Measurements from ENCODE around the gene CCDC85C. TPM values are rescaled to one million over a fixed set of nuclear protein-coding genes. Genes with fewer than 3 reads are reported as not detected.

Gene CCDC85C
- total and polyA plus RNA-seq, 2 experiments from 2014 or later: 4.5 to 24.9 TPM

DNA sequence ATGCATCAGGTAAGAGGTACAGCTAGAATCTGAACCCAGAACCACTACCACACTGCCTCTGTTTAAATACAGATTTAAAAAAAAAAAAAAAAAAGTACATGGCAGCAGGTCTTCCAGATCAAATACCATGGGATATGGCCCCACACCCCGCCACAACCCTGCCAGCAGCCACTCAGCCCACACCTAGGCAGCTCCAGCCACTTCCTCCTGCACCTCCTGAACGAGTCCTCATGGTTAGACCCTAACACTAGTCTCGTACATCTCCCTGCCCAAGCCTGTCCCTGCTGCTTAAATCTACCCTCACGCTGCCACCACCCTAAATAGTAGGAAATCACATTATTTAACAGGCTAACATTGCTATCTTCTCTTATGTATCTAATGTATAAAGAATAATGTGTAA lies 135.9 kb downstream of the CCDC85C start:
- DNase-seq (ENCODE audit: low spot score) (no peak), ATAC-seq (no peak)
- H3K9me3 Mint-ChIP-seq: no peaks in the 10 kb centered on the region
- no peak overlapping the region for H3K27ac Mint-ChIP-seq
- no peak overlapping the region for H3K4me3 Mint-ChIP-seq
- H3K27ac ChIP-seq (ENCODE audit: low read depth): no peak overlapping the region
- no peaks in the 10 kb centered on the region for H3K27me3 ChIP-seq (ENCODE audit: insufficient read depth)
- TF ChIP-seq STAT1 (IDR thresholded peaks at IDR 0.05; ENCODE audit: unreplicated experiment): no peak
- TF ChIP-seq, protein P1, sequence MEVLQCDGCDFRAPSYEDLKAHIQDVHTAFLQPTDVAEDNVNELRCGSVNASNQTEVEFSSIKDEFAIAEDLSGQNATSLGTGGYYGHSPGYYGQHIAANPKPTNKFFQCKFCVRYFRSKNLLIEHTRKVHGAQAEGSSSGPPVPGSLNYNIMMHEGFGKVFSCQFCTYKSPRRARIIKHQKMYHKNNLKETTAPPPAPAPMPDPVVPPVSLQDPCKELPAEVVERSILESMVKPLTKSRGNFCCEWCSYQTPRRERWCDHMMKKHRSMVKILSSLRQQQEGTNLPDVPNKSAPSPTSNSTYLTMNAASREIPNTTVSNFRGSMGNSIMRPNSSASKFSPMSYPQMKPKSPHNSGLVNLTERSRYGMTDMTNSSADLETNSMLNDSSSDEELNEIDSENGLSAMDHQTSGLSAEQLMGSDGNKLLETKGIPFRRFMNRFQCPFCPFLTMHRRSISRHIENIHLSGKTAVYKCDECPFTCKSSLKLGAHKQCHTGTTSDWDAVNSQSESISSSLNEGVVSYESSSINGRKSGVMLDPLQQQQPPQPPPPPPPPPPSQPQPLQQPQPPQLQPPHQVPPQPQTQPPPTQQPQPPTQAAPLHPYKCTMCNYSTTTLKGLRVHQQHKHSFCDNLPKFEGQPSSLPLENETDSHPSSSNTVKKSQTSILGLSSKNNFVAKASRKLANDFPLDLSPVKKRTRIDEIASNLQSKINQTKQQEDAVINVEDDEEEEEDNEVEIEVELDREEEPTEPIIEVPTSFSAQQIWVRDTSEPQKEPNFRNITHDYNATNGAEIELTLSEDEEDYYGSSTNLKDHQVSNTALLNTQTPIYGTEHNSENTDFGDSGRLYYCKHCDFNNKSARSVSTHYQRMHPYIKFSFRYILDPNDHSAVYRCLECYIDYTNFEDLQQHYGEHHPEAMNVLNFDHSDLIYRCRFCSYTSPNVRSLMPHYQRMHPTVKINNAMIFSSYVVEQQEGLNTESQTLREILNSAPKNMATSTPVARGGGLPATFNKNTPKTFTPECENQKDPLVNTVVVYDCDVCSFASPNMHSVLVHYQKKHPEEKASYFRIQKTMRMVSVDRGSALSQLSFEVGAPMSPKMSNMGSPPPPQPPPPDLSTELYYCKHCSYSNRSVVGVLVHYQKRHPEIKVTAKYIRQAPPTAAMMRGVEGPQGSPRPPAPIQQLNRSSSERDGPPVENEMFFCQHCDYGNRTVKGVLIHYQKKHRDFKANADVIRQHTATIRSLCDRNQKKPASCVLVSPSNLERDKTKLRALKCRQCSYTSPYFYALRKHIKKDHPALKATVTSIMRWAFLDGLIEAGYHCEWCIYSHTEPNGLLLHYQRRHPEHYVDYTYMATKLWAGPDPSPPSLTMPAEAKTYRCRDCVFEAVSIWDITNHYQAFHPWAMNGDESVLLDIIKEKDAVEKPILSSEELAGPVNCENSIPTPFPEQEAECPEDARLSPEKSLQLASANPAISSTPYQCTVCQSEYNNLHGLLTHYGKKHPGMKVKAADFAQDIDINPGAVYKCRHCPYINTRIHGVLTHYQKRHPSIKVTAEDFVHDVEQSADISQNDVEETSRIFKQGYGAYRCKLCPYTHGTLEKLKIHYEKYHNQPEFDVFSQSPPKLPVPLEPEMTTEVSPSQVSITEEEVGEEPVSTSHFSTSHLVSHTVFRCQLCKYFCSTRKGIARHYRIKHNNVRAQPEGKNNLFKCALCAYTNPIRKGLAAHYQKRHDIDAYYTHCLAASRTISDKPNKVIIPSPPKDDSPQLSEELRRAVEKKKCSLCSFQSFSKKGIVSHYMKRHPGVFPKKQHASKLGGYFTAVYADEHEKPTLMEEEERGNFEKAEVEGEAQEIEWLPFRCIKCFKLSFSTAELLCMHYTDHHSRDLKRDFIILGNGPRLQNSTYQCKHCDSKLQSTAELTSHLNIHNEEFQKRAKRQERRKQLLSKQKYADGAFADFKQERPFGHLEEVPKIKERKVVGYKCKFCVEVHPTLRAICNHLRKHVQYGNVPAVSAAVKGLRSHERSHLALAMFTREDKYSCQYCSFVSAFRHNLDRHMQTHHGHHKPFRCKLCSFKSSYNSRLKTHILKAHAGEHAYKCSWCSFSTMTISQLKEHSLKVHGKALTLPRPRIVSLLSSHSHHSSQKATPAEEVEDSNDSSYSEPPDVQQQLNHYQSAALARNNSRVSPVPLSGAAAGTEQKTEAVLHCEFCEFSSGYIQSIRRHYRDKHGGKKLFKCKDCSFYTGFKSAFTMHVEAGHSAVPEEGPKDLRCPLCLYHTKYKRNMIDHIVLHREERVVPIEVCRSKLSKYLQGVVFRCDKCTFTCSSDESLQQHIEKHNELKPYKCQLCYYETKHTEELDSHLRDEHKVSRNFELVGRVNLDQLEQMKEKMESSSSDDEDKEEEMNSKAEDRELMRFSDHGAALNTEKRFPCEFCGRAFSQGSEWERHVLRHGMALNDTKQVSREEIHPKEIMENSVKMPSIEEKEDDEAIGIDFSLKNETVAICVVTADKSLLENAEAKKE (CRISPR knock-in tag; IDR thresholded peaks at IDR 0.05): no peak
- TF ChIP-seq ZNF114 (CRISPR knock-in tag; IDR thresholded peaks at IDR 0.05): no peak
- TF ChIP-seq ZNF331 (CRISPR knock-in tag; IDR thresholded peaks at IDR 0.05; ENCODE audit: low read depth): no peak
- TF ChIP-seq, protein P2, sequence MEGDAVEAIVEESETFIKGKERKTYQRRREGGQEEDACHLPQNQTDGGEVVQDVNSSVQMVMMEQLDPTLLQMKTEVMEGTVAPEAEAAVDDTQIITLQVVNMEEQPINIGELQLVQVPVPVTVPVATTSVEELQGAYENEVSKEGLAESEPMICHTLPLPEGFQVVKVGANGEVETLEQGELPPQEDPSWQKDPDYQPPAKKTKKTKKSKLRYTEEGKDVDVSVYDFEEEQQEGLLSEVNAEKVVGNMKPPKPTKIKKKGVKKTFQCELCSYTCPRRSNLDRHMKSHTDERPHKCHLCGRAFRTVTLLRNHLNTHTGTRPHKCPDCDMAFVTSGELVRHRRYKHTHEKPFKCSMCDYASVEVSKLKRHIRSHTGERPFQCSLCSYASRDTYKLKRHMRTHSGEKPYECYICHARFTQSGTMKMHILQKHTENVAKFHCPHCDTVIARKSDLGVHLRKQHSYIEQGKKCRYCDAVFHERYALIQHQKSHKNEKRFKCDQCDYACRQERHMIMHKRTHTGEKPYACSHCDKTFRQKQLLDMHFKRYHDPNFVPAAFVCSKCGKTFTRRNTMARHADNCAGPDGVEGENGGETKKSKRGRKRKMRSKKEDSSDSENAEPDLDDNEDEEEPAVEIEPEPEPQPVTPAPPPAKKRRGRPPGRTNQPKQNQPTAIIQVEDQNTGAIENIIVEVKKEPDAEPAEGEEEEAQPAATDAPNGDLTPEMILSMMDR (conservative IDR thresholded peaks at IDR 0.05; ENCODE audit: low read depth in 2 of 2): no peak
- TF ChIP-seq JUNB (IDR thresholded peaks at IDR 0.05; ENCODE audit: unreplicated experiment): no peak
- TF ChIP-seq EZH2phosphoT487 (IDR thresholded peaks at IDR 0.05; ENCODE audit: unreplicated experiment): no peak
- no peak for TF ChIP-seq NANOG (IDR thresholded peaks at IDR 0.05; ENCODE audit: borderline replicate concordance)
- no peak for TF ChIP-seq POLR2AphosphoS5 (IDR thresholded peaks at IDR 0.05; ENCODE audit: low read depth)
- TF ChIP-seq, protein P3, sequence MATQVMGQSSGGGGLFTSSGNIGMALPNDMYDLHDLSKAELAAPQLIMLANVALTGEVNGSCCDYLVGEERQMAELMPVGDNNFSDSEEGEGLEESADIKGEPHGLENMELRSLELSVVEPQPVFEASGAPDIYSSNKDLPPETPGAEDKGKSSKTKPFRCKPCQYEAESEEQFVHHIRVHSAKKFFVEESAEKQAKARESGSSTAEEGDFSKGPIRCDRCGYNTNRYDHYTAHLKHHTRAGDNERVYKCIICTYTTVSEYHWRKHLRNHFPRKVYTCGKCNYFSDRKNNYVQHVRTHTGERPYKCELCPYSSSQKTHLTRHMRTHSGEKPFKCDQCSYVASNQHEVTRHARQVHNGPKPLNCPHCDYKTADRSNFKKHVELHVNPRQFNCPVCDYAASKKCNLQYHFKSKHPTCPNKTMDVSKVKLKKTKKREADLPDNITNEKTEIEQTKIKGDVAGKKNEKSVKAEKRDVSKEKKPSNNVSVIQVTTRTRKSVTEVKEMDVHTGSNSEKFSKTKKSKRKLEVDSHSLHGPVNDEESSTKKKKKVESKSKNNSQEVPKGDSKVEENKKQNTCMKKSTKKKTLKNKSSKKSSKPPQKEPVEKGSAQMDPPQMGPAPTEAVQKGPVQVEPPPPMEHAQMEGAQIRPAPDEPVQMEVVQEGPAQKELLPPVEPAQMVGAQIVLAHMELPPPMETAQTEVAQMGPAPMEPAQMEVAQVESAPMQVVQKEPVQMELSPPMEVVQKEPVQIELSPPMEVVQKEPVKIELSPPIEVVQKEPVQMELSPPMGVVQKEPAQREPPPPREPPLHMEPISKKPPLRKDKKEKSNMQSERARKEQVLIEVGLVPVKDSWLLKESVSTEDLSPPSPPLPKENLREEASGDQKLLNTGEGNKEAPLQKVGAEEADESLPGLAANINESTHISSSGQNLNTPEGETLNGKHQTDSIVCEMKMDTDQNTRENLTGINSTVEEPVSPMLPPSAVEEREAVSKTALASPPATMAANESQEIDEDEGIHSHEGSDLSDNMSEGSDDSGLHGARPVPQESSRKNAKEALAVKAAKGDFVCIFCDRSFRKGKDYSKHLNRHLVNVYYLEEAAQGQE (IDR thresholded peaks at IDR 0.05; ENCODE audit: unreplicated experiment): no peak
- no peak for TF ChIP-seq EZH2 (IDR thresholded peaks at IDR 0.05; ENCODE audit: low read depth, unreplicated experiment)
- TF ChIP-seq, protein P4, sequence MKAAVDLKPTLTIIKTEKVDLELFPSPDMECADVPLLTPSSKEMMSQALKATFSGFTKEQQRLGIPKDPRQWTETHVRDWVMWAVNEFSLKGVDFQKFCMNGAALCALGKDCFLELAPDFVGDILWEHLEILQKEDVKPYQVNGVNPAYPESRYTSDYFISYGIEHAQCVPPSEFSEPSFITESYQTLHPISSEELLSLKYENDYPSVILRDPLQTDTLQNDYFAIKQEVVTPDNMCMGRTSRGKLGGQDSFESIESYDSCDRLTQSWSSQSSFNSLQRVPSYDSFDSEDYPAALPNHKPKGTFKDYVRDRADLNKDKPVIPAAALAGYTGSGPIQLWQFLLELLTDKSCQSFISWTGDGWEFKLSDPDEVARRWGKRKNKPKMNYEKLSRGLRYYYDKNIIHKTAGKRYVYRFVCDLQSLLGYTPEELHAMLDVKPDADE (IDR thresholded peaks at IDR 0.05): no peak
- H3K9me2 ChIP-seq (ENCODE audit: insufficient read depth): no peaks in the 10 kb centered on the region
- peaks cover 3% of the 10 kb centered on the region; the same call in 1 of the 2 replicates for H3F3A ChIP-seq (replicated peaks; ENCODE audit: low read depth)
- peaks cover 40% of the 10 kb centered on the region for H4K20me1 ChIP-seq (replicated peaks; ENCODE audit: insufficient read depth)
- H3K79me2 ChIP-seq (replicated peaks; ENCODE audit: insufficient read depth): peaks cover 84% of the 10 kb centered on the region
- H3K4me1 Mint-ChIP-seq: peaks cover 54% of the 10 kb centered on the region
- H2AFZ ChIP-seq: no peak overlapping the region
- peaks cover 4% of the 10 kb centered on the region for H3K27me3 Mint-ChIP-seq (ENCODE audit: insufficient read depth, low read depth, poor library complexity)
- H3K4me2 ChIP-seq: no peak overlapping the region
- H3K4me3 ChIP-seq: no peak overlapping the region
- peaks cover 20% of the 10 kb centered on the region for H3K4me1 ChIP-seq (ENCODE audit: insufficient read depth)
- H3K36me3 ChIP-seq (ENCODE audit: insufficient read depth): no peaks in the 10 kb centered on the region
- H3K36me3 Mint-ChIP-seq (ENCODE audit: low read depth): peaks cover 6% of the 10 kb centered on the region; the same call in 2 of the 3 replicates
